GM12878 (cell line): ENCODE data around the gene DNASE2. TPM values are rescaled to one million over a fixed set of nuclear protein-coding genes. Genes with fewer than 3 reads are reported as not detected.

Experiments used
- BMI1 ChIP-seq: fragments of 450-650 bp; IDR thresholded peaks from 2 replicates; pipeline ENCODE4 v1.6.1; 2016; ENCODE audit warnings: mild to moderate bottlenecking, moderate library complexity, borderline replicate concordance
- BRCA1 ChIP-seq: IDR thresholded peaks from 2 replicates; pipeline ENCODE4 v1.6.1; 2011; ENCODE audit warnings: low read depth, low read length, improper control_type of control experiment
- CHD1 ChIP-seq: IDR thresholded peaks from 2 replicates; pipeline ENCODE4 v1.6.1; 2012; ENCODE audit warnings: low read depth, low read length, improper control_type of control experiment
- E2F8 ChIP-seq: fragments of 450-650 bp; IDR thresholded peaks from 2 replicates; pipeline ENCODE4 v1.6.1; 2018; ENCODE audit warnings: mild to moderate bottlenecking, low read depth, moderate library complexity; ENCODE audit not compliant: partially characterized antibody
- EED ChIP-seq: sonication (generic); IDR thresholded peaks from 2 replicates; pipeline ENCODE4 v1.6.1; 2016; ENCODE audit warnings: antibody characterized with exemption, low read depth
- EP300 ChIP-seq, 2 experiments: fragments of 150-350 bp in 1 of 2; IDR thresholded peaks; 2 replicates each; pipeline ENCODE4 v1.6.1; 2011 to 2012; ENCODE audit warnings: low read depth in 2 of 2, low read length in 2 of 2, borderline replicate concordance in 1 of 2, improper control_type of control experiment in 1 of 2, inconsistent platforms in 1 of 2; ENCODE audit not compliant: control insufficient read depth in 1 of 2
- GATAD2B ChIP-seq: fragments of 450-650 bp; conservative IDR thresholded peaks from 2 replicates; pipeline ENCODE4 v1.6.1; 2017; ENCODE audit warnings: low read depth, mild to moderate bottlenecking, moderate library complexity
- KAT2A ChIP-seq: conservative IDR thresholded peaks from 2 replicates; pipeline ENCODE4 v1.6.1; 2011; ENCODE audit warnings: low read depth, low read length; ENCODE audit not compliant: control insufficient read depth
- MEF2B ChIP-seq: fragments of 450-650 bp; IDR thresholded peaks from 2 replicates; pipeline ENCODE4 v1.6.1; 2018; ENCODE audit warnings: mild to moderate bottlenecking, moderate library complexity; ENCODE audit not compliant: partially characterized antibody, poor library complexity, severe bottlenecking
- RAD21 ChIP-seq: IDR thresholded peaks from 2 replicates; pipeline ENCODE4 v1.6.1; 2011; ENCODE audit warnings: mild to moderate bottlenecking, low read depth, low read length, moderate library complexity; ENCODE audit not compliant: insufficient read depth
- SIX5 ChIP-seq: IDR thresholded peaks from 2 replicates; pipeline ENCODE4 v1.6.1; 2011; ENCODE audit warnings: mild to moderate bottlenecking, low read depth, low read length, moderate library complexity; ENCODE audit not compliant: severe bottlenecking
- SP1 ChIP-seq: IDR thresholded peaks from one replicate; pipeline ENCODE4 v1.6.1; 2011; ENCODE audit warnings: low read depth, low read length
- TCF12 ChIP-seq: IDR thresholded peaks from 2 replicates; pipeline ENCODE4 v1.6.1; 2011; ENCODE audit warnings: low read depth, mild to moderate bottlenecking, low read length
- USF1 ChIP-seq: IDR thresholded peaks from 2 replicates; pipeline ENCODE4 v1.6.1; 2011; ENCODE audit warnings: borderline replicate concordance, low read depth, mild to moderate bottlenecking, moderate library complexity, mixed read lengths, low read length; ENCODE audit not compliant: insufficient read depth; ENCODE audit errors: extremely low read length
- ZNF592 ChIP-seq: fragments of 450-650 bp; IDR thresholded peaks from 2 replicates; pipeline ENCODE4 v1.6.1; 2017; ENCODE audit warnings: mild to moderate bottlenecking, moderate library complexity
- polyA plus RNA-seq, 11 experiments: library from polyadenylated mRNA; depleted of rRNA in 4 of 11; unstranded in 6 of 11; stranded (reverse) in 5 of 11; fragments of >200 nt; fragmentation: Nextera tagmentation in 4 of 11; fragmentation: Illumina TruSeq in 1 of 11; extraction: Ambion mirVana in 4 of 11; extraction: Trizol in 1 of 11; gene quantifications; 1 replicate in 1 of 11; 2 replicates in 10 of 11; pipeline versions ENCODE4 v1.2.1 to v1.2.3, GENCODE V29; 2011 to 2016; ENCODE audit warnings: inconsistent platforms in 2 of 11, missing spikeins in 2 of 11, low read depth in 1 of 11
- total RNA-seq, 4 experiments: library from RNA; depleted of rRNA in 3 of 4; stranded (reverse); fragments of >200 nt in 3 of 4; fragmentation: Illumina TruSeq in 1 of 4; extraction: Trizol in 1 of 4; gene quantifications; 2 replicates each; pipeline versions ENCODE4 v1.2.1 to v1.2.3, GENCODE V29; 2013 to 2021
- TF ChIP-seq, protein P1 (sequence below): fragments of 450-650 bp; IDR thresholded peaks from 2 replicates; pipeline ENCODE4 v1.6.1; 2017; ENCODE audit warnings: borderline replicate concordance
- TF ChIP-seq, protein P2 (sequence below): fragments of 450-650 bp; IDR thresholded peaks from 2 replicates; pipeline ENCODE4 v1.6.1; 2014; ENCODE audit warnings: mild to moderate bottlenecking
- TF ChIP-seq, protein P3 (sequence below): IDR thresholded peaks from 2 replicates; pipeline ENCODE4 v1.6.1; 2011; ENCODE audit warnings: low read depth, mild to moderate bottlenecking, low read length, moderate library complexity, borderline replicate concordance; ENCODE audit errors: extremely low read depth

DNASE2 gene
- total and polyA plus RNA-seq, 10 of the 15 experiments (the other 5 are each of a cell fraction or from before 2014, with no cell fraction given): 4.9 to 32.1 (median 22.0) TPM

DNA sequence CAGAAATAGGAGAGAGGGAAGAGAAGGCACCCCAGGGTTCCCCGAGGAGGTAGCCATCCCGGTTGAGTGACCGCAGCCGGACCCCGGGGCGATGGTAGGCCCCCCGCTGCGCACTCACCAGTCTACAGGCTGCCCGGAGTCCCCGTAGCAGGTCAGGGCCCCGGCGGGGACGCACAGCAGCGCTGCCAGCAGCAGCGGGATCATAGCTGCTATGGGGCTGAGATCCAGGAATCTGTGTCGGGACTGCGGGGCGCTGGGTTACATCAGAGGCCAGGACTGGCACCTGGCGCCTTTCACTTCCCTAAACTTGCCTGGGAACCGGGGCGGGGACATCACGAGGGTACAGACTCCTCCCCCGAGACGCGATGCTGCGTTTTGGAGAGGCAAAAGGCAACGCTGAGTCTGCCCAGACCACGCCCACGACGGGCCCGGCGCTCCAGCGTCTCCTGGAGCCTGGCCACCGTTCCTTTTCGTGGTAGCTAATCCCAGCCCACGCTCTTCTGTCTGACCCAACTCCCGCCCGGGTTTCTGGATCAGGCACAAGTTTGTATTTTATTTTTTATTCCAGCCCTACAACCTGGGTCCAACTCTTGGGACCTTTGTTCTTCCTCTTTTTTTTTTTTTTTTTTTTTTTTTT lies at the start of gene DNASE2 (continued):
- no peak for TF ChIP-seq USF1
- peak; percentile 92 for TF ChIP-seq GATAD2B
- TF ChIP-seq SIX5: no peak
- no peak for TF ChIP-seq MEF2B
- no peak for TF ChIP-seq BRCA1
- peak; percentile 80 for TF ChIP-seq TCF12
- no peak for TF ChIP-seq BMI1
- TF ChIP-seq, protein P1, sequence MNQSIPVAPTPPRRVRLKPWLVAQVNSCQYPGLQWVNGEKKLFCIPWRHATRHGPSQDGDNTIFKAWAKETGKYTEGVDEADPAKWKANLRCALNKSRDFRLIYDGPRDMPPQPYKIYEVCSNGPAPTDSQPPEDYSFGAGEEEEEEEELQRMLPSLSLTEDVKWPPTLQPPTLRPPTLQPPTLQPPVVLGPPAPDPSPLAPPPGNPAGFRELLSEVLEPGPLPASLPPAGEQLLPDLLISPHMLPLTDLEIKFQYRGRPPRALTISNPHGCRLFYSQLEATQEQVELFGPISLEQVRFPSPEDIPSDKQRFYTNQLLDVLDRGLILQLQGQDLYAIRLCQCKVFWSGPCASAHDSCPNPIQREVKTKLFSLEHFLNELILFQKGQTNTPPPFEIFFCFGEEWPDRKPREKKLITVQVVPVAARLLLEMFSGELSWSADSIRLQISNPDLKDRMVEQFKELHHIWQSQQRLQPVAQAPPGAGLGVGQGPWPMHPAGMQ: no peak
- peak; percentile 48 for TF ChIP-seq E2F8
- no peak for TF ChIP-seq CHD1
- no peak for TF ChIP-seq SP1
- TF ChIP-seq EP300 (IDR thresholded peaks at IDR 0.05; ENCODE audit: borderline replicate concordance in 1 of 2, control insufficient read depth in 1 of 2, low read depth in 2 of 2, low read length in 2 of 2): peak in 1 of 2 experiments; percentile 59; a peak in 1 of 4 replicates
- TF ChIP-seq, protein P2, sequence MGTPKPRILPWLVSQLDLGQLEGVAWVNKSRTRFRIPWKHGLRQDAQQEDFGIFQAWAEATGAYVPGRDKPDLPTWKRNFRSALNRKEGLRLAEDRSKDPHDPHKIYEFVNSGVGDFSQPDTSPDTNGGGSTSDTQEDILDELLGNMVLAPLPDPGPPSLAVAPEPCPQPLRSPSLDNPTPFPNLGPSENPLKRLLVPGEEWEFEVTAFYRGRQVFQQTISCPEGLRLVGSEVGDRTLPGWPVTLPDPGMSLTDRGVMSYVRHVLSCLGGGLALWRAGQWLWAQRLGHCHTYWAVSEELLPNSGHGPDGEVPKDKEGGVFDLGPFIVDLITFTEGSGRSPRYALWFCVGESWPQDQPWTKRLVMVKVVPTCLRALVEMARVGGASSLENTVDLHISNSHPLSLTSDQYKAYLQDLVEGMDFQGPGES: no peak
- peak; percentile 92 for TF ChIP-seq EED
- TF ChIP-seq KAT2A: no peak
- TF ChIP-seq RAD21: no peak
- TF ChIP-seq, protein P3, sequence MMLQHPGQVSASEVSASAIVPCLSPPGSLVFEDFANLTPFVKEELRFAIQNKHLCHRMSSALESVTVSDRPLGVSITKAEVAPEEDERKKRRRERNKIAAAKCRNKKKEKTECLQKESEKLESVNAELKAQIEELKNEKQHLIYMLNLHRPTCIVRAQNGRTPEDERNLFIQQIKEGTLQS: no peak
- no peak for TF ChIP-seq ZNF592
